Measurements from ENCODE around the gene SLC17A2. TPM values are rescaled to one million over a fixed set of nuclear protein-coding genes. Genes with fewer than 3 reads are reported as not detected.
A peak's percentile ranks its signal among the peaks of the same experiment; 100 is the strongest.

The SLC17A2 gene
- total and polyA plus RNA-seq, 2 of the 13 experiments (the other 11 are each of a cell fraction or from before 2014, with no cell fraction given), result 11.2 to 32.4 TPM

GRCh38 chr6:25899580-25900408 lies 30.7 kb downstream of the SLC17A2 start (continued):
- TF ChIP-seq REST (IDR thresholded peaks at IDR 0.05; ENCODE audit: borderline replicate concordance in 1 of 2, low read depth in 1 of 2, low read length in 2 of 2) (peak in 1 of 2 experiments; percentile 39; a peak in 1 of 4 replicates), TIGD3 (CRISPR knock-in tag; IDR thresholded peaks at IDR 0.05; ENCODE audit: borderline replicate concordance) (no peak), MEF2D (CRISPR knock-in tag; IDR thresholded peaks at IDR 0.05) (peak; percentile 74; the same call in 1 of the 2 replicates), ZSCAN29 (CRISPR knock-in tag; conservative IDR thresholded peaks at IDR 0.05) (0 out of 2 replicates have a peak, but pooled peaks have one; percentile 25), FOXO1 (CRISPR knock-in tag; IDR thresholded peaks at IDR 0.05) (peak; percentile 38; the same call in 1 of the 2 replicates), CEBPG (CRISPR knock-in tag; IDR thresholded peaks at IDR 0.05) (peak; percentile 67), ATF1 (CRISPR knock-in tag; IDR thresholded peaks at IDR 0.05) (peak; percentile 53; the same call in 1 of the 2 replicates), HDAC2 (CRISPR knock-in tag; IDR thresholded peaks at IDR 0.05) (peak; percentile 63; the same call in 1 of the 2 replicates), TBP (CRISPR knock-in tag; IDR thresholded peaks at IDR 0.05) (no peak), HOMEZ (CRISPR knock-in tag; IDR thresholded peaks at IDR 0.05; ENCODE audit: low read depth) (peak; percentile 88; the same call in 1 of the 2 replicates), ZNF317 (CRISPR knock-in tag; IDR thresholded peaks at IDR 0.05) (no peak), THAP7 (CRISPR knock-in tag; IDR thresholded peaks at IDR 0.05) (no peak), TCF7 (IDR thresholded peaks at IDR 0.05; ENCODE audit: low read depth) (peak; percentile 56; the same call in 1 of the 2 replicates), SALL1 (CRISPR knock-in tag; IDR thresholded peaks at IDR 0.05) (peak; percentile 55; the same call in 1 of the 2 replicates), SNAPC2 (CRISPR knock-in tag; IDR thresholded peaks at IDR 0.05) (no peak), SRSF1 (optimal IDR thresholded peaks at IDR 0.05; ENCODE audit: low read depth, low read length) (no peak), KMT2A (CRISPR knock-in tag; IDR thresholded peaks at IDR 0.05) (no peak; the same call in 1 of the 2 replicates), ZGPAT (CRISPR knock-in tag; IDR thresholded peaks at IDR 0.05) (no peak)
